HG02588 (cell line): ENCODE results near the gene ZC3H12A.
"Not testable (repeated sequence)": the region's sequence is repeated elsewhere in the genome, so short reads cannot be mapped to it uniquely, and the experiment has no call there.

Experiments
- ATAC-seq: cut with Tn5 transposase; IDR thresholded peaks from one replicate; pipeline ENCODE4 v1.9.1; 2021; ENCODE audit warnings: mild to moderate bottlenecking, moderate library complexity; ENCODE audit not compliant: unreplicated experiment

ZC3H12A gene

GRCh38 chr1:37498872-37499617 is 24.7 kb downstream of the ZC3H12A start:
- no peak for ATAC-seq

- ATAC-seq, result no peak
Observed at GRCh38 chr1:37501661-37502060, 27.3 kb downstream of the ZC3H12A start.

- no peak for ATAC-seq
Observed at GRCh38 chr1:37502104-37502503, 27.7 kb downstream of the ZC3H12A start.

GRCh38 chr1:37502791-37503190 is 28.4 kb downstream of the ZC3H12A start:
- not testable (repeated sequence) for ATAC-seq

- no peak for ATAC-seq
Observed at GRCh38 chr1:37506740-37507139, 32.4 kb downstream of the ZC3H12A start.

- no peak for ATAC-seq
Observed at GRCh38 chr1:37509181-37509580, 34.8 kb downstream of the ZC3H12A start.

GRCh38 chr1:37513795-37514349 is 39.5 kb downstream of the ZC3H12A start:
- ATAC-seq, result peak; percentile 34

- ATAC-seq, result peak; percentile 89
Observed at GRCh38 chr1:37514350-37515184, 40.2 kb downstream of the ZC3H12A start, which contains the start of gene MEAF6. MEAF6 (minus strand) TSS chr1:37514766; CDS start chr1:37514746, 20 bp downstream.

- no peak for ATAC-seq
Observed at GRCh38 chr1:37515185-37516034, 41.0 kb downstream of the ZC3H12A start.

GRCh38 chr1:37517569-37517968 is 43.2 kb downstream of the ZC3H12A start:
- ATAC-seq, result no peak

GRCh38 chr1:37518241-37518640 is 43.9 kb downstream of the ZC3H12A start:
- not testable (repeated sequence) for ATAC-seq

GRCh38 chr1:37518929-37519328 is 44.5 kb downstream of the ZC3H12A start:
- ATAC-seq, result not testable (repeated sequence)

- no peak for ATAC-seq
Observed at GRCh38 chr1:37519613-37520012, 45.2 kb downstream of the ZC3H12A start.

- ATAC-seq, result not testable (repeated sequence)
Observed at GRCh38 chr1:37529888-37530287, 55.5 kb downstream of the ZC3H12A start.

- not testable (repeated sequence) for ATAC-seq
Observed at GRCh38 chr1:37532418-37533156, 58.2 kb downstream of the ZC3H12A start.

- no peak for ATAC-seq
Observed at GRCh38 chr1:37533317-37534093, 59.1 kb downstream of the ZC3H12A start.
